NOMO-1 treated with dmso at 0.1 percent for 144 hours (cell line): ENCODE data around the gene GPT2.
A peak's percentile ranks its signal among the peaks of the same experiment; 100 is the strongest.

Experiments
- DNase-seq: peaks from one replicate; lab custom pipeline; 2025; ENCODE audit not compliant: unreplicated experiment; lab: John Stamatoyannopoulos, UW

GPT2 gene

DNA sequence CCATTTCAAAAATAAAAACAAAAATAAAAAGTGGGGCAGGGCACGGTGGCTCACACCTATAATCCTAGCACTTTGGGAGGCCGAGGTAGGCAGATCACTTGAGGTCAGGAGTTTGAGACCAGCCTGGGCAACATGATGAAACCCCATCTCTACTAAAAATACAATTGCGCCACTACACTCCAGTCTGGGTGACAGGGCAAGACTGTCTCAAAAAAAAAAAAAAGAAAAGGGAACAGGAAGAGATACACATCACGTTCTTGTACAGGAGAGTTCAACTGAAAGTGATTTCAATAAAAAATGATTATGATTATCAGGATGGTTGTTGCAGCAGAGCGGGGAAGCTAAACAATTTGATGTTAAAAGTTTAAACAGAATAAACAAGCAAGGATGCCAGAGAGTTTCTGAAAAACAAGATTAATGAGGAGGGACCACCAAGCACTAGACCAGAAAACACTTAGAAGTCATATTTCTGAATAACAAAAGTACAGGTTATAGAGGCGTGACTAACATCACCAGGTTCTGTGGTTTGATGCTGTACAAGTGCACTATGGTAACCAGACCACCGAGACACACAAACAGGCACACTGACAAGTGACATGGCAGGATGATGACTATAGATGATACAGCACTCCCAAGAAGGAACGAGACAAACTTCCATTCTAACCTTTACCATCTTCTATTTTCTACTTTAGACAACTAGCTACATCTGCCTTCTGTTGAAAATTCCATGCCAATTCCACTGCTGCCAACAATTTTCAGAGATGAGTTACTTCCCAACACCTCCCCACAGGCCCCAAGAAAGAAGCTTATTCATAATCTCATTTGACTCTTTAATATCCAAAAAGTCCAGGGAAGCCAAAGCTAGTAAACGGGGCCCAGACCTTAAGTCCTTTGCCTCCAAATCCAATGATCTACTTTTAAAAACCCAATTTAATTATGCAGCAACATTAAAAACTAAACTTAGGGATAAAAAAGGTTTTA, 77.5 kb downstream of the GPT2 start:
- DNase-seq = peak; percentile 64

DNA sequence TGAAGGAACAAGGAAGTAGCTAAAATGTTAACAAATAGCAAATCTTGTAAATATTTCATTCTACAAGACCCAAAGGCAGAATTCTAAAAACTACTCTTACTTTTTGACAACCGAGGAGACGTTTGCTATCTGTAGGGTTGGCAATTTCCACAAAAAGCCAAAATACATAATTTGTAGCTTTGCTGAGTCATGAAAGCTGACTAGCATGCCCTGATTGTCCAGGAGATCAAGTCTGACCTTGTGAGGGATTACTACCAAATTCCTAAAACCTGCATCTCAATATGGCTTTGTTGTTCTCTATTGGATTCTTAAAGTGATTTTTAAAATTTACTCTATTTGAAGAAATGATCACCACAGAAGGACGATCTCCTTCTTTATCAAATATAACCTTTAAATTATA, 78.5 kb downstream of the GPT2 start:
- DNase-seq = no peak

DNA sequence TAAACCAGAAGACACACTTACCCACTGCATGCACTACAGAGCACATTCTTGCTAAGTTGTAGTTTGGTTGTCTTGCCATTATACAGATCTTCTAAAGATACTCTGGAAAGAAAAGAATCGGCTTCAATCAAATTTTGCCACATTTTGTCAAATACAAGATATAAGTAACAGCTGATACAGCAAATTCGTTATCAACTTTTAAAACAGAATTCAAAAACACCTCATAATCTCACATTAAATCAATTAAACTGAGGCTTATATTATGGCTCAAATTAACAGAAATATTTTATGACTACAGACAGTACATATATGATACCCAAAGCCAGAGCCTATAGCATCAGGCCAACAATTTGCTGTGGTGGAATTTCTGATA, 83.9 kb downstream of the GPT2 start:
- no peak for DNase-seq

DNA sequence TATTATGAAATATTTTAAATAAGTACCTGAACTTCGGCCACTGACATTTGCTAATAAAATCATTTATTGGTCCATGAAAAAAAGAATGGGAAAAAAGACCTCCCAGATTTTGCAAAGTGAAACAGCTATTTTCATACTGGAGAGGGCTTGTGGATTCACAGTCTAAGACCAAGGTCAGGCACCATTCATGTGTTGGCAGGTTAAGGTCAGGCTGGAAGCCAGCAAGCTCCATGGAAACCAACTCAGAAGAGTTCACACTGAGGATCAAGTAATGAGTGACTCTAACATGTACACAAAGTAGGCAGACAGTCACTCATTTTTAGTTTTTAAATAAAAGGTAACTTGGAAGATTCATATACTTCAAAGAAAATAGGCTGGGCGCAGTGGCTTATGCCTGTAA, 85.9 kb downstream of the GPT2 start:
- no peak for DNase-seq

DNA sequence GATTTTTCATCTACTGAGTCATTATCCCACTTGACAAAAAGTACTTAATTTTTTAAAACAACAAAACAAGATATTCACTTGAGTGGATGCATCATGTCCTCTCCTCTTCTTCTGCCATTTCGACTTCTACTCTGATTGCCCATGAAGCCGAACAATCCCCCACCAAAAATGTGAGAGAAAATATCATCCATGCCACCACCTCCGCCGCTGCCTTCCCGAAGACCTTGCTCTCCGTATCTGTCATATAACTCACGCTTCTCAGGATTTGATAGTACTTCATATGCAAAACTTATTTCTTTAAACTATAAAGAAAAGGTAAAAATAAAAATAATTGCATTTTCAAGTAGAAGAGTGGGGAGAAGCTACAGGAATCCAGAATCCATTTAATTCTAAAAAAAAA, 87.1 kb downstream of the GPT2 start:
- no peak for DNase-seq

DNA sequence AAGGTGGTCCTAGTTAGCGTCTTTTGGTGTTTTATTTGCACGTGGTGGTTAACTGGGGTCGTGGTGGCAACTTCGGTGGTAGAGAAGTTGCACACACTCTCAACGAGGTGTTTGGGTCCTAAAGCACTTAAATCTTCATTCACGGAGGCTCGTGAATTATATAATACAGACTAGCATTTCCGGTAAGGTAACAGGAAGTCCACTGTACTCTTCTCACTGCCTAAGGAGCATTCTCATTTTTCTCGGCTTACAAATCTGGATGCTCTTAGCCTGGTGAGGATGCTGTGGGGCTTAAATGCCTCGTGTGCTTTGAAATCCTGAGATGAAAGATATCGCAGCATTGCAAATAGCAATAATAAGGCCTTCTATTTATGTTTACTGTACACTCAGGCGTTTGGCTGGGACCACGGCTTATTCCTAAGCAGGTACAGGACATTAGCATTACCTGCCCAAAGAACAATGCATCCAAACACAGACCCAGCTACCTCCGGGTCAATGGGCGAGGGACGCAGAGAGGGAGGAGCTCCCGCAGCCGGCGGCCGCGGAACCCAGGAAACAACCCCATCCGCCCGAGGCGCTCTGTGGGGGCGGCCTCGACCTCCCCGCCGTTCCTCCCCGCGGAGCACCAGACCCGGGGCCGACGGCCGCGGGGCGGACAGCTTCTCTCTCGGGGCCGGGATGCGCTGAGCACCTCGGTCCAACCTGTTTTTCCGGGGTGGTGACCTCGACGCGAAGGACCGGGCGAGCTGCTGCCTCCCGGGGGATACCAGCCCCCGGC, 88.5 kb downstream of the GPT2 start:
- peak; percentile 9 for DNase-seq

DNA sequence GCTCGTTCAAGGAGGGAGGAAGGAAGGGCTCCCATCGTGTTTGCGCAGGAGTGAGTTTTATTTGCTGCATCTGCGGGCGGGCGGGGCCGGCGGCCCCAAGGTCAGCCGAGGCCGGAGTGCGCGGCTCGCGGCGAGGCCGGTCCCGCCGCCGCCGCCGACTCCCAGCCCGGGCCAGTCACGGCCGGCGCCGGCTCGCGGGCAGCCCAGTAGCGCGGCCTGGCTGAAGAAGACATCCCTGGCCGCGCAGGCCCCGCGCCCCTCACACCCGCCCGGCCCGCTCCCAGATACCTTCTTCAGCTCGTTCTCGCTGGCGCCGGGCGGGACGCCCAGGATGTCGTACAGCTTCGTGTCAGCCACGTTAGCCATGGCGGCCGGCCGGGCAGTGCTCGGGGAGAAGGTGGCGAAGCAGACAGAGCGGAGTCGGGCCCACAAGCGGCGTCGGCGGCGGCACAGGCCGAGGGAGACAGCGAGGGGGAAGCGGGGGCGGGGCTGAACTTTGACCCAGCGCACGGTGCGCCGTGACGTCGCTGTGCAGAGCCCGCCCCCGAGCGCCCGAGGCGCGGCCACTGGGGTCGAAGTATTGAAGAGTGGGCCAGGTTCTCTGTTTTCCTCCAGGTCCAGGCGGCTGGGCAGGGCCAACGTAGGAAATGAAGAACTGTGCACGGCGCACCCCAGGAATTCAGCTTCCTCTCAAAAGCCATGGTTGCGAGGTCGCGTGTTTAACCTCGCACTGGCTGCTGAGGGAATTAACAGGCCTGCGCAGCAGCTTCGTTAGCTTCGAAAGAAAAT, 89.2 kb downstream of the GPT2 start, which contains the start of gene DNAJA2:
TSS of gene DNAJA2 (minus strand) at position 468 of the 789 bp plus-strand sequence. CDS start at position 366, 102 bp downstream.
- DNase-seq = peak; percentile 81

DNA sequence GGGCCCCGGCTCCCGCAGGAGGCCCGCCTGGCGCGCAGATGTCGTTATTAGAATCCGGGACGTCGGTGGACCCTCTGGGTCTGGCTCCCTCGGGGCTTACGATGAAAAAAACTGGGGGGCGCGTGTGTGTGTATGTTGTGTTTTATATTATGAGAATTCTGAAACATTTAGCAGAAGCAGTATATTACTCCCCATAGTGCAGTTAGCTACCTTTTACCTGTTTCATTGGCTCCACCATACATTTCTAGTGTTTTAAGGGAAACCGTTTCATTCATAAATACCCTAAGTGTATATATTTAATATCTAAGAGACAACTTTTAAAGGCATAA, 89.8 kb downstream of the GPT2 start:
- DNase-seq = no peak

DNA sequence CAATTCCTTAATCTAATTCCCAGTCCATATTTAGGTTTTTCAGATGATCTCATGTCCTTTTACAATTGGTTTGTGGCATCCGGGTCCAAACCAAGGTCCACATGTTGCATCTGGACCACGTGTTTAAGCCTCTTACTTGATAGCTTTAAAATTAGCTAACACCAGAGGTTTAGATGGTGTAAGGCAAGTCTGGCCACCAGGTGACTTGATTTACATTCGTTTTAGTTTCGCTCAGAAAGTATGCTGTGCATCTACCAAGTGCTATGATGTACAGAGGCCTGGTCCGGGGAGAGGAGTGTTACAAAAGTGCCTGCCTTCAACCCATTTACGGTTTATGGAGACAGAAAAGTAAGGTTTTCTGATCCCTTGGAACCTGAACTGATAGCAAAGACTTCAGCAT, 90.2 kb downstream of the GPT2 start:
- DNase-seq = no peak

DNA sequence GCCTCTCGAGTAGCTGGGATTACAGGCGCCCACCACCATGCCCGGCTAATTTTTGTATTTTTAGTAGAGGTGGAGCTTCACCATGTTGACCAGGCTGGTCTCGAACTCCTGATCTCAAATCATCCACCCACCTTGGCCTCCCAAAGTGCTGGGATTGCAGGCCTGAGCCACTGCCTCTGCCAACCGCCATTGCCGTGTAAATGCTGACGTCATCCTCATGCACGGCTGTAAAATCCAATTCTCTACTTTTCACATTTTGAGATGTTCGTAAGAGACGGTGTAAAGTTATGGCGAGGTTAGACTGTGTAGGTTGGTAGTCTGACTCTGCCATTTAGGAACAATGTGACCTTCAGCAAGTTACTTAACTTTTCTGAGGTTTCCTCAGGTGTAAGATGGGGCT, 91.0 kb downstream of the GPT2 start:
- no peak for DNase-seq

DNA sequence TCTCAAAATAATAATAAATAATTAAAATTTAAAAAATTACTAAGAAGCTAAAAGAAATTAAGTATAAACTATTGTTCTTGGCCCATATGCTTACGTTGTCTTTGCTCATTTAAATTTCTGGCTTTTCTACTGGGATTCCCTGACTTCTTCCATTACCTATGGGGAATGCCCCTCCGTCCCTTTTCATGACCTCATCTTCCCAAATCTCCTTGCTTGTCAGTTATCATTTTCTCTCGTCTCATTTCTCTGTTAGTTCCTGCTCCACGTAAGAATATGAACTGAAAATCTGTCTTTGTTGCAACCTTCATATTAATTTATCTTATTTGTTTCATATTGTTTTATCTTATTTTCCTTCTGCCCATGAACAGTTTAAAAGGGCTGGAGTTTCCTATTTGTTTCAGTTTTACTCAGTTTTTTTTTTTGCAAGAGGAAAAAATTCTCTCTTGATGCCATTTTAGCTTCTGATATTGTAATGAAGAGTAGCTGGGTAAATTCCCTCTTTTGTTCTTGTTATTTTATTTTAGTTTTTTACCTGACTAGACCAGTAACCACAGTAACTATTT, 91.8 kb downstream of the GPT2 start:
- no peak for DNase-seq

DNA sequence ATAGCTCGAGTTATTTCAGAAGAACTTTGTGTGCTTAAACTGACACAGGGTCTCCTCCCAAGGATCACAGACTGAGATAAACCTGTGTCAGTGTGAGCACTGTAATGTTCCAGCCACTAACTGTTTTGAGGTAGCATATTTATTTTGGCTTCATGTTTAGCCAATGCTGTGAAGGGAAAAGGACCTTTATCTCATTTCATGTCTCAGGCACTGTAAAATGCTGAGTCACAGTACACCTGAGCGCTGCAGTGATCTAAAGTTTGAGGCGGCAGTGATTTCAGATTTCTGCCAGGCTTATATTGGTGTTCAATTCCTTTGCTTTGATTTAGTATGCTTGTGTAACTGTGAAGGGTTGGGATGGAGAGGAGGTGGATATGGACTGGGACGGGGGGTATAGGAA, 92.4 kb downstream of the GPT2 start:
- DNase-seq = no peak
